Measurements from ENCODE around the gene ECEL1.
"Not testable (repeated sequence)": the region's sequence is repeated elsewhere in the genome, so short reads cannot be mapped to it uniquely, and the experiment has no call there.

The ECEL1 gene

GRCh38 chr2:232460171-232460570 lies 27.5 kb downstream of the ECEL1 start:
- H3K4me3 ChIP-seq (ENCODE audit: low read depth, low read length) = no peak overlapping the region

GRCh38 chr2:232459419-232460035 lies 28.1 kb downstream of the ECEL1 start:
- no peak overlapping the region for H3K4me3 ChIP-seq (ENCODE audit: low read depth, low read length)

GRCh38 chr2:232458661-232459418 lies 28.8 kb downstream of the ECEL1 start:
- H3K4me3 ChIP-seq (ENCODE audit: low read depth, low read length) = no peak overlapping the region

- H3K4me3 ChIP-seq (ENCODE audit: low read depth, low read length) = no peak overlapping the region
Observed at GRCh38 chr2:232458051-232458660, 29.5 kb downstream of the ECEL1 start.

GRCh38 chr2:232457121-232458011 lies 30.3 kb downstream of the ECEL1 start:
- H3K4me3 ChIP-seq (ENCODE audit: low read depth, low read length) = no peak overlapping the region

GRCh38 chr2:232456296-232457120 lies 31.1 kb downstream of the ECEL1 start:
- no peak overlapping the region for H3K4me3 ChIP-seq (ENCODE audit: low read depth, low read length)

- no peak within 1 kb of the TSS for H3K4me3 ChIP-seq (ENCODE audit: low read depth, low read length)
Observed at GRCh38 chr2:232455426-232456255, 32.0 kb downstream of the ECEL1 start, which contains the start of gene ALPI. ALPI (plus strand) TSS chr2:232456153; CDS start chr2:232456200, 47 bp downstream.

- no peak overlapping the region for H3K4me3 ChIP-seq (ENCODE audit: low read depth, low read length)
Observed at GRCh38 chr2:232454630-232455029, 33.0 kb downstream of the ECEL1 start.

- not testable (repeated sequence) for H3K4me3 ChIP-seq (ENCODE audit: low read depth, low read length)
Observed at GRCh38 chr2:232451645-232452044, 36.0 kb downstream of the ECEL1 start.

- no peak overlapping the region for H3K4me3 ChIP-seq (ENCODE audit: low read depth, low read length)
Observed at GRCh38 chr2:232449964-232450363, 37.7 kb downstream of the ECEL1 start.

GRCh38 chr2:232448304-232448690 lies 39.3 kb downstream of the ECEL1 start:
- no peak overlapping the region for H3K4me3 ChIP-seq (ENCODE audit: low read depth, low read length)

GRCh38 chr2:232447638-232448303 lies 39.9 kb downstream of the ECEL1 start:
- H3K4me3 ChIP-seq (ENCODE audit: low read depth, low read length) = no peak overlapping the region

GRCh38 chr2:232447091-232447620 lies 40.5 kb downstream of the ECEL1 start:
- H3K4me3 ChIP-seq (ENCODE audit: low read depth, low read length) = no peak overlapping the region

- not testable (repeated sequence) for H3K4me3 ChIP-seq (ENCODE audit: low read depth, low read length)
Observed at GRCh38 chr2:232446266-232446777, 41.3 kb downstream of the ECEL1 start.

- not testable (repeated sequence) for H3K4me3 ChIP-seq (ENCODE audit: low read depth, low read length)
Observed at GRCh38 chr2:232445149-232445885, 42.3 kb downstream of the ECEL1 start.

GRCh38 chr2:232444409-232445148 lies 43.1 kb downstream of the ECEL1 start:
- H3K4me3 ChIP-seq (ENCODE audit: low read depth, low read length) = no peak overlapping the region
